Activated naive CD4-positive, alpha-beta T cell (primary cell): ENCODE data around the gene CTTN.

ENCODE experiments used
- DNase-seq, 4 experiments: peaks; one replicate each; lab custom pipeline; 2025; lab: John Stamatoyannopoulos, UW

Gene CTTN

DNA sequence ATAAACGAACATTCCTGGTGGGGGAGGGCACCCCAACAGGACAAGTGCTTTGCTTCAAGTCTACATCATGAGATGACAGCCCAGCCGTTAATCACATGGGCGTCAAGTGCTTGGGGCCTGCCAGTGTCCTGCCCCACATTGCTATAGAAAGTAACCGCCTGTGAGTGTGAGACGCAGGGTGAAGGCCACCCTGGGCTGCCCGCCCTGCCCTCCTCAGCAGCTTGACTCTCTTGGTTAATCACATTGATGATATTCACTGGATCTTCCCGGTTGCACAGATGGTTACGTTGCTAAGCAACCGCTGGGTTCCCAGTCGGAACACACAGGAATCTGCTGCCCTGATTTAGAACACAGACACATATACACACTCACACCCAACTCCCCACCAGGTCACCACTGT, 79.3 kb downstream of the CTTN start:
- DNase-seq = no peak

DNA sequence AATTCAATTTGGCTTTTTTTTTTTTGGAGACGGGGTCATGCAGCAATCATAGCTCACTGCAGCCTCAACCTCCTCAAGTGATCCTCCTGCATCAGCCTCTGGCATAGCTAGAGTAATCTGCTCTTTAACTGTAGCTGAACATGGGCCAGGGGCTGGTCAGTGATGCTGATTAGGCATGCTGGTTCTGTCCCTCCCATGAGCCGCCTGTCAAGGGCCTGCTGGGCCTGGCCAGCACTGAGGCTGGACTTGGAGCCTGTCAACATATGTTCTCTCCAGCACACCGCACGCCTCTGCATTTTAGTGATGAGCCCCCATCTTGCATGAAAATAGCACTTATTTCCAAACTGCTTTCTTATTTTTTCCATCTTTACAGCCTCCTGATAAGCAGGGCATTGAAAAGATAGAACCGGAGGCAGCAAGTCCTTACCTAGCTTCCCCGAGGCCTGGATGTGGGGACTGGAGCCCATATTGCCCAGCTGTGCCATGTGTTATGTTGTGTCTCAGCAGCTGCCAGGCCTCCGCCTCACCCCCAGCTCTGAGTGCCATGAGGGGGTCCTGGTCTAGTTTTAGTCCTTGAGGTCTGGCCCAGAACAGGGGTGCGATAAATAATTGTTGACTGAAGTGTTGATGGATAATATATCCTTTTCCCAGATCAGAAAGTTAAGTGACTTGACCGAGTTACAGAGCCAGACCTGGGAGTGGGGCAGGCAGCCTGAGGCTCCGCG, 80.0 kb downstream of the CTTN start:
- DNase-seq = no peak

DNA sequence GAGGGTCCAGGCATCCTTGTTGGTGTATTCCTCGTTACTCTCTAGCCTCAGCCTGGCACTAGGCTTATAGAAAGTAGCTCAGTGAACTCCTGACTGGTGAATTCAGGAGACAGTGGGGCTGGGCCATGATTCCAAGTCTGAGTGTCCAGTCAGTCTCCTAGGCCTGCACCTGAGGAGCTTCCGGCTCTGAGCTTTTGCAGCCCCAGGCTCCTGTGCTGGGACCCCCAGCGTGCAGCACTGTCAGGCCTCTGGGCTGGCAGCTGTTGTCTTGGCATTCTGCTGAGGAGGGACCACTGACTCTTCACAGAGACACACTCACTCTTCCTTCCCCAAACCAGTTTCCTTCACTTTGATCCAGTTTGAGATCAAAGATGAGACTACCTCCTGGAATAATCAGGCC, 82.4 kb downstream of the CTTN start:
- DNase-seq = no peak

DNA sequence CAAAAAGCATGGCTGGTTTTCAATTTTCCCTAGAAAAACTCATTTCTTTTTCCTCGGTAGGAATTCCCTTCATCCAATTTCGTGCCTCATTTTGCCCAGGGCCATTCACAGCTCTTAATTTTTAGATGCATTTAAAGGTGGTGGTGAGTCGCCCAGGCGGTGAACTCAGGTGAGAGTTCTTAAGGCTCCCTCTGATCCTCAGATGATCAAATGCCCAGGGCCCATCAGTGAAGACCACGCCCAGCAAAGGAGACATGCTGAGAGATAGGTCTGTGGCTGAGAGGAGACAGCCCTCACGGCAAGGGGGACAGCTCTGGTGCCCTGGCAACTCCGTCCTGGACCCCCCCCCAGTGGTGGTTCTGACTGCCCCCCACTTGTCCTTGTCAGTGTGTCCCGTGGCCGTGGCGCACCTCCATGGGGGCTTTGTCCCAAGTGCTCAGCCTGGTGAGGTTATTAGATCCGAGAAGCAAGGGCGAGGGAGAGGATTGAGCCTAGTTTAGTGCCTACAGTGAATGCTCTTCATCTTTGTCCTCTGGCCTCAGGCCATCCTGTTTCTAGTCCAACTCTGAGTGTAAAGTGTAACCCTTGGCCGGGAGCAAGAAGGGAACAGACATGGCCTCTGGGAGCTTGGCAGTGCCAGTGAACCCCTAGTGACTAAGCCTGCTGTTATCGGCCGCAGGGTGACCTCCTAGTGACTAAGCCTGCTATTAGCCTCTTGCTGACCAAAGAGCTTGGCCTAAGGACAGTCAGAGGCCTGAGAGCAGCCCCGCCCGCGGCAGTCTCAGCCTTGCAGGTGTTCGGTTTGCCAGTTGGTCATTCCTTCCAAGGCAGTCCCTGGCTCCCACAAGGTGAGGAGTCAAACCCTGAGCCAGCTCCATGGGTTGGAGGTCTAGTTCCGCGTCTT, 83.5 kb downstream of the CTTN start:
- no peak for DNase-seq

DNA sequence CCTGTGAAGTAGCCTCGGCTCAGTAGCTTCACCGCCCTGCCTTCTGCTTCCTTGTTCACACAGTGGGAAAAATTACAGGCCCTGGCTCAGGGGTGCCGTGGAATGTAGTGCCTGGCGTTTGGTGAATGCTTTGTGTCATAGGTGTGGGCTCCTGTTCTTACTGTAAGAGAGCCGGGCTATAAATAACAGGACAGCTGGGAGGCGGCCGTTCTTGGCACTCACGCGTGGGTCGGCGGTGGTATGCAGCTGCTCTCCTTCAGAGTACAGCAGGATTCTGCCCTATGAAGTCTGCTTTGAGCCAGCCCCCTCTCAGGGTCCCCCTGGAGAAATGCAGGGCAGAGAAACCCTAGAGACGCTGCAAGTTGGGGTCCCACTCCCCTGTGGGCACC, 84.2 kb downstream of the CTTN start:
- no peak for DNase-seq

- no peak for DNase-seq
Observed at GRCh38 chr11:70483077-70483861, 84.9 kb downstream of the CTTN start.

DNA sequence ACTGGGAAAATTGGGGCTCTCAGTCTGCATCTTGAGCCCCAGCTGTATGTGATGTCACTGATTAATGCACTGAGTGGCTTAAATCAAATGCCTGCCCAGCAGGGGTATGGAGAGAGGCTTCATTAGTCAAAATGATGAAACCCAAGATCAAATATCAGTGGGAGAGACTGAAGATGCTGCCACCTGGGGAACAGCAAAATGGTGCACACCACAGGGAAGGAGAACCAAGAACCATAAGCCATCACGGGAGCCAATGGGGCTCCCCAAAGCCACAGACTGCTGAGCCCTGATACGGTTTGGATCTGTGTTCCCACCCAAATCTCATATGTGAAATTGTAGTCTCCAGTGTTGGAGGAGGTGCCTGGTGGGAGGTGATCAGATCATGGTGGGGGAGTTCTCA, 85.6 kb downstream of the CTTN start:
- no peak for DNase-seq

- DNase-seq = no peak
Observed at GRCh38 chr11:70485326-70486025, 87.1 kb downstream of the CTTN start.

DNA sequence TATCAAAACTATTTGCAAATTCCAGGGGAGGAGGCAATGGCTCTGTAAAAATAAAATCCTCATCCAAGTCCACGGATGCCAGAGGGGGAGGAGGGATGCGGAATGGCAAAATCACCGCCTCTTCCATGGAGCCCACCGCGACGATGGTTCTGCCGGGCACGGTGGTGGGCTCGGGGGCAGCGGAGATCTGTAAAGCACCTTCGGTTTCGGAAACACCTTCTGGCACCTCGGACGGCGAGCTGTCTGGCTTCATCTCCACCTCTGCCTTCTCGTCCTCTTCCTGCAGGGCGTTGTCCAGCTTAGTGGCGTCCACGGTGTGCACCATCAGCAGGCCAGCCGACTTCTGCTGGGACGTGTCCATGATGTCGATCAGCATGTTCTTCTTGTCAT, 87.7 kb downstream of the CTTN start:
- no peak for DNase-seq
